DND-41 (cell line): ENCODE results near the gene ARHGAP15.

Source experiments
- EZH2 ChIP-seq: IDR thresholded peaks from 3 replicates; pipeline ENCODE4 v1.6.1; 2012; ENCODE audit warnings: borderline replicate concordance, low read depth, mild to moderate bottlenecking, moderate library complexity, low read length, inconsistent platforms; ENCODE audit not compliant: severe bottlenecking
- TF ChIP-seq, protein P1 (sequence below): IDR thresholded peaks from 2 replicates; pipeline ENCODE4 v1.5.1; 2012; ENCODE audit warnings: borderline replicate concordance, low read length, moderate library complexity, mild to moderate bottlenecking; ENCODE audit not compliant: poor library complexity, severe bottlenecking; ENCODE audit errors: extremely low read depth

DNA sequence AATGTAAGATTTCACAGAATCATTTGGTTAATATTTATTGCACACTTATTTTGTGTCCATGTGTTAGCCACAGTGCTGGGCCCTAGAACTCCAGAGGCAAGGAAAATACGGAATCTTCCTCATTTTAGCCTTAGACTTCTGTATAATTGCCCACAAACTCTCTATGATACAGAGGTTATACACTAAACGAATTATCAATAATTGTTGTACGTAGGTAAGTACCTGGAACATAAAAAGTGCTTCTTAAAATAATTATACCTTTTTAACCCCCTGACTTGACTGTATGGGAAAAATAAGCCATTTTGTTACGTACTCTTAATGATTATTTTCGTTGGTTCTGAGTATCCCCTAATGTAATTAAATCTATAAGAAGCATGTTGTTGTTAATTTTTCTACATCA, 119.4 kb downstream of the ARHGAP15 start:
- no peak for TF ChIP-seq EZH2
- TF ChIP-seq, protein P1, sequence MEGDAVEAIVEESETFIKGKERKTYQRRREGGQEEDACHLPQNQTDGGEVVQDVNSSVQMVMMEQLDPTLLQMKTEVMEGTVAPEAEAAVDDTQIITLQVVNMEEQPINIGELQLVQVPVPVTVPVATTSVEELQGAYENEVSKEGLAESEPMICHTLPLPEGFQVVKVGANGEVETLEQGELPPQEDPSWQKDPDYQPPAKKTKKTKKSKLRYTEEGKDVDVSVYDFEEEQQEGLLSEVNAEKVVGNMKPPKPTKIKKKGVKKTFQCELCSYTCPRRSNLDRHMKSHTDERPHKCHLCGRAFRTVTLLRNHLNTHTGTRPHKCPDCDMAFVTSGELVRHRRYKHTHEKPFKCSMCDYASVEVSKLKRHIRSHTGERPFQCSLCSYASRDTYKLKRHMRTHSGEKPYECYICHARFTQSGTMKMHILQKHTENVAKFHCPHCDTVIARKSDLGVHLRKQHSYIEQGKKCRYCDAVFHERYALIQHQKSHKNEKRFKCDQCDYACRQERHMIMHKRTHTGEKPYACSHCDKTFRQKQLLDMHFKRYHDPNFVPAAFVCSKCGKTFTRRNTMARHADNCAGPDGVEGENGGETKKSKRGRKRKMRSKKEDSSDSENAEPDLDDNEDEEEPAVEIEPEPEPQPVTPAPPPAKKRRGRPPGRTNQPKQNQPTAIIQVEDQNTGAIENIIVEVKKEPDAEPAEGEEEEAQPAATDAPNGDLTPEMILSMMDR = no peak
